Endothelial cell of hepatic sinusoid (primary cell): ENCODE data around the gene TRIP10.
"Not testable (repeated sequence)": the region's sequence is repeated elsewhere in the genome, so short reads cannot be mapped to it uniquely, and the experiment has no call there.

ENCODE experiments used
- in situ Hi-C: cut with HindIII; loops from 2 replicates; pipeline ENCODE4 v1.10.0; 2017; ENCODE audit warnings: low sequenced_read_pairs

TRIP10 gene

GRCh38 chr19:6739883-6740588, 556 bp downstream of the TRIP10 start:
- in situ Hi-C loops = no loop called here

- in situ Hi-C loops = no loop called here
Observed at GRCh38 chr19:6740589-6741343, 1.3 kb downstream of the TRIP10 start.

DNA sequence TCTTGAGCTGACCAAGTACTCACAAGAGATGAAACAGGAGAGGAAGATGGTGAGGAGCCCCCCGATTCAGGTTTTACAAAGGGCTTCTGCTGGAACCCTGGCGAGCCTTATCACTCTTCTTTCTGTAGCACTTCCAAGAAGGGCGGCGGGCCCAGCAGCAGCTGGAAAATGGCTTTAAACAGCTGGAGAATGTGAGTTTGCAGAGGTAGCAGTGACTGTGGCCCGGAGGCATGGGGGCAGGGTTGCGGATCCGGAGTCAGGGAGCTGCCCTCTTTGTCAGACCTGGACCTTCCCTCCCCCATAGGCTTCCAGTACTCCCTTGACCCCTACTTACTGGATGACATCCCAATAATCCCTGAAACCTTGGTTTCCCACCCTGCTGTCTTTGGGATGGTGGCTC, 3.6 kb downstream of the TRIP10 start:
- in situ Hi-C loops = no loop called here

DNA sequence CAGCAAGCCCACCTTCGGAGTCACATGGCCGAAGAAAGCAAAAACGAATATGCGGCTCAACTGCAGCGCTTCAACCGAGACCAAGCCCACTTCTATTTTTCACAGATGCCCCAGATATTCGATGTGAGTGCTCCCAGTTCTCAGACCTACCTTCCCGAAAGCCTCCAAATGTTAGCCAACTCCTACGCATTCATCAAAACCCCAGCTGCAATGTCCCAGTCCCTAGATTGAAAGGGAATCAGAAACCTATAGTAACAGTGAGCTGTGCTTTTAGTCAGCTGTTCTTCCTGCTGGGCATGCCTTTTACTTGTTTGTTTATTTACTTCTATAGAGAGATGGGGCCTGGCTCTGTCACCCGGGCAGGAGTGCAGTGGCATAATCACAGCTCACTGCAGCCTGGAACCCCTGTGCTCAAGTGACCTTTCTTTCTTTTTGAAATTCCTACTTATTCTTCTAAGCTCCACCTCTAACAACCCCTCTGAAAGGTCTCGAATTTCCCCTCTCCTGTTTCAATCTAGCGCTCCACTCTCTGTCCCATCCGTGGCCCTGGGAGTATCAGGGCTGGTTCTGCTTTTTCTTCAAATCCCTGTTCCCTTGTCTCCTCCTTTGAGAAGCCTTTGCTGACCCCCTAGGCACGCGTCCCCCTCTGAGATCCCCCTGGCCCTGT, 4.4 kb downstream of the TRIP10 start:
- in situ Hi-C loops = no loop called here

GRCh38 chr19:6744381-6745301, 5.2 kb downstream of the TRIP10 start:
- in situ Hi-C loops = no loop called here

- in situ Hi-C loops = no loop called here
Observed at GRCh38 chr19:6745965-6746364, 6.5 kb downstream of the TRIP10 start.

DNA sequence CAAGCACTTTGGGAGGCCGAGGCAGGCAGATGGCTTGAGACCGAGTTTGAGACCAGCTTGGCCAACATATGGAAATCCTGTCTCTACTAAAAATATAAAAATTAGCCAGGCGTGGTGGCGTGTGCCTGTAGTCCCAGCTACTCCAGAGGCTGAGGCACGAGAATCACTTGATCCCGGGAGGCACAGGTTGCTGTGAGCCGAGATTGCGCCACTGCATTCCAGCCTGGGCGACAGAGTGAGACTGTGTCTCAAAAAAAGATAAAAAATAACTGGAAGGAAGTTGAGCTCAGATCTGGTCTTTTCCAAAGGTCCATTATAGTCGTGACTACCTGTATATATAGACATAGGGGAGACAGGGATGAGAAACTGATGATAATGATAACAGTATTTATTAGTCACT, 9.1 kb downstream of the TRIP10 start:
- in situ Hi-C loops = not testable (repeated sequence)

- in situ Hi-C loops = no loop called here
Observed at GRCh38 chr19:6750062-6750461, 10.6 kb downstream of the TRIP10 start.

- in situ Hi-C loops = no loop called here
Observed at GRCh38 chr19:6751189-6751588, 11.7 kb downstream of the TRIP10 start.

DNA sequence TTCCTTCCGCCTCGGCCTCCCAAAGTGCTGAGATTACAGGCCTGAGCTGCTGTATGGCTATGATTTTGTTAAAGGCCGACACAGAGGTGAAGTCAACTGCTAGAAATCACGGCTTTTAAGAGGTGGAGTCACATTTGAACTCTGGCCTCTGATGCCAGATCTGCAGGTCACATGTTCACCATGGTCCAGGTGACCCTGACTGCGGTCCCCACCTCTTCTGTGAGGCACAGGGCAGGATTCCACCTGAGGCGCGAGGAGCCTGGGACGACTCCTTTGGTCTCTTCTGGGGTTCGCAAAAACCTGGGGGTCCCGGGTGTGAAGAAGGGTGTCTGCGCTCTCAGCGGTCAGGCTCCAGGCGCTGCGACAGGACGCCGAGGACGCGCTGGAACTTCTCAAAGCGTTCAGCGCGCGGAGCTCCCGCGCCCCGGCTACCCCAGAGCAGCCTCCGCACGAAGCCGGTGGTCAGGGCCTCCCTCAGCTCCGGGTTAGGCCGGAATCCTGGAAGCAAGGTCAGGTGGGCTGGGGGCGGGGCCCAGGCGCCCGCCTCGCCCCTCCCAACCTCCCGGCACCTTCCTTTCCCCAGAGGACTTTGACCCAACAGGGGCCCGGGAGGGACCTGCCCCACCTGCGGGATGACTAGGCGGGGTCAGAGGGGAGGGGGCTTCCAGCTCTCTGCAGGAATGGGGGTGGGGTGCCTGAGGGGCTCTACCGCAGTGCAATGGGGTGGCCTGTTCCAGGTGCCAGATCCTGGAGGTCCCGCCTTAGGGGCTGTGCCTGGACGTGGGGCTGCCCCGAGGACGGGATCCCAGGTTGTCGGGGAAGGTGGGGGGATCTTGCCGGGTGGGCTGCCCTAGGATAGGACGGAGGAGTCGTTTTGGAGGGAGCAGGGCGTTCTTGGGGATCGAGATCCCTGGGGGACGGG, 13.0 kb downstream of the TRIP10 start:
- in situ Hi-C loops = no loop called here

- in situ Hi-C loops = no loop called here
Observed at GRCh38 chr19:6753178-6754031, 13.9 kb downstream of the TRIP10 start.

DNA sequence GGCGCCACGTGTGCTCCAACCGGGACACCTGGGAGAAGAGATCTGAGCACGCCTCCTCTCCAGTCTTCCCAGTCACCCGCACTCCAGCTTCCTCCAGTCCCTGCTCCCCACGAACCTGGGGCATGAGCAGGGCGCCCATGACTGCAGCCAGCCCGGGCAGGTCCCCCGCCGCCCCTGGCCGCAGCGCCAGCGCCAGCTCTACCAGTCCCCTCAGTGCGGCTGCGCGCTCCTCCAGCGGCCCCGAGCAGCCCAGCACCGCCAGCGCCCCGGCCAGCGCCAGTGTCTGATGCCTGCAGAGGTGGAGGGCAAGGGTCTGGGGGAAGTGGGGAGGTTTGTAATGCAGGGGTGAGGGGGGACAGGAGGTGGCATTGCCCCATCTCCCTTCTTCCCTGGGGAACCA, 14.7 kb downstream of the TRIP10 start:
- in situ Hi-C loops = no loop called here

- in situ Hi-C loops = no loop called here
Observed at GRCh38 chr19:6754653-6755463, 15.4 kb downstream of the TRIP10 start.

DNA sequence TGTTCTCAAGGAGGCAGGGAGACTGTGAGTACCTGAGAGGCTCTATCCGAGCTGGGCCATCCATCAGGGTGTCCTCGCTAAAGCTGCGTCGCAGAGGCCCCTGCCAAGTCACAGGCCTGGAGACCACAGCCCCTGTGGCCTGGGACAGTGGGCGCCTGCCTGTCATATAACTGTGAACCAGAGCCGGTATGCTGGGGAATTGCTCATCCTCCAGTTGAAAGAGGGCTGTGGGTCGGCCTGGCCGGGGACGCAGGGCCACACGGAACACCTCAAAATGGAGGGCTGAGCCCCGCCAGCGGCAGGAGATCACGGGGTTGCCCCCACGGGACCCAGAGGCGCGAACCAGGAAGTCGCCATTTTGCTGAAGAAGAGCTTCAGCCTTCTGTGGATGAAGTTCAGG, 21.1 kb downstream of the TRIP10 start:
- in situ Hi-C loops = no loop called here

- in situ Hi-C loops = no loop called here
Observed at GRCh38 chr19:6761053-6761676, 21.7 kb downstream of the TRIP10 start.

- in situ Hi-C loops = not testable (repeated sequence)
Observed at GRCh38 chr19:6762253-6762797, 22.8 kb downstream of the TRIP10 start.

- in situ Hi-C loops = no loop called here
Observed at GRCh38 chr19:6765738-6766356, 26.4 kb downstream of the TRIP10 start.
